ENCODE measurements around the gene PKD1L1.
"Not testable (repeated sequence)": the region's sequence is repeated elsewhere in the genome, so short reads cannot be mapped to it uniquely, and the experiment has no call there.

The PKD1L1 gene

DNA sequence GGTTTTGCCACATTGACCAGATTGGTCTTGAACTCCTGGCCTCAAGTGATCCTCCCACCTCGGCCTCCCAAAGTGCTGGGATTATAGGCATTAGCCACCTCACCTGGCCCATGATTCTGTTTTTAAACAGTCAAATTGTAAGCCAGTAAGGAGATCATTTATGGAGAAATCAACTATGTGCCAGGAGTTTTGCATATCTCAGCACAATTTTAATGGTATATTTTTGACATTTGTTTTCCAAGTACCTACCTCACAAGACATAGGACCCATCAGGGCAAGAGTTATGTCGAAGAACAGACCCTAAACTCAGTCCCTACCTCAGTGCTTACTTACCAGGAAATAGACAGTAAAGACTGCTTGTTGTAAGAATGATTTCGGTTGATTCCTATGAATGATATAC is 193.0 kb downstream of the PKD1L1 start:
- TF ChIP-seq, protein P1, sequence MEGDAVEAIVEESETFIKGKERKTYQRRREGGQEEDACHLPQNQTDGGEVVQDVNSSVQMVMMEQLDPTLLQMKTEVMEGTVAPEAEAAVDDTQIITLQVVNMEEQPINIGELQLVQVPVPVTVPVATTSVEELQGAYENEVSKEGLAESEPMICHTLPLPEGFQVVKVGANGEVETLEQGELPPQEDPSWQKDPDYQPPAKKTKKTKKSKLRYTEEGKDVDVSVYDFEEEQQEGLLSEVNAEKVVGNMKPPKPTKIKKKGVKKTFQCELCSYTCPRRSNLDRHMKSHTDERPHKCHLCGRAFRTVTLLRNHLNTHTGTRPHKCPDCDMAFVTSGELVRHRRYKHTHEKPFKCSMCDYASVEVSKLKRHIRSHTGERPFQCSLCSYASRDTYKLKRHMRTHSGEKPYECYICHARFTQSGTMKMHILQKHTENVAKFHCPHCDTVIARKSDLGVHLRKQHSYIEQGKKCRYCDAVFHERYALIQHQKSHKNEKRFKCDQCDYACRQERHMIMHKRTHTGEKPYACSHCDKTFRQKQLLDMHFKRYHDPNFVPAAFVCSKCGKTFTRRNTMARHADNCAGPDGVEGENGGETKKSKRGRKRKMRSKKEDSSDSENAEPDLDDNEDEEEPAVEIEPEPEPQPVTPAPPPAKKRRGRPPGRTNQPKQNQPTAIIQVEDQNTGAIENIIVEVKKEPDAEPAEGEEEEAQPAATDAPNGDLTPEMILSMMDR (IDR thresholded peaks at IDR 0.05; ENCODE audit: low read depth, low read length) = no peak
- TF ChIP-seq POLR2A (IDR thresholded peaks at IDR 0.05; ENCODE audit: extremely low read depth, insufficient read length) = no peak
- TF ChIP-seq, protein P2, sequence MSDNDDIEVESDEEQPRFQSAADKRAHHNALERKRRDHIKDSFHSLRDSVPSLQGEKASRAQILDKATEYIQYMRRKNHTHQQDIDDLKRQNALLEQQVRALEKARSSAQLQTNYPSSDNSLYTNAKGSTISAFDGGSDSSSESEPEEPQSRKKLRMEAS (IDR thresholded peaks at IDR 0.05; ENCODE audit: low read depth, low read length) = no peak
- TF ChIP-seq MYC (IDR thresholded peaks at IDR 0.05; ENCODE audit: low read depth, low read length) = no peak

DNA sequence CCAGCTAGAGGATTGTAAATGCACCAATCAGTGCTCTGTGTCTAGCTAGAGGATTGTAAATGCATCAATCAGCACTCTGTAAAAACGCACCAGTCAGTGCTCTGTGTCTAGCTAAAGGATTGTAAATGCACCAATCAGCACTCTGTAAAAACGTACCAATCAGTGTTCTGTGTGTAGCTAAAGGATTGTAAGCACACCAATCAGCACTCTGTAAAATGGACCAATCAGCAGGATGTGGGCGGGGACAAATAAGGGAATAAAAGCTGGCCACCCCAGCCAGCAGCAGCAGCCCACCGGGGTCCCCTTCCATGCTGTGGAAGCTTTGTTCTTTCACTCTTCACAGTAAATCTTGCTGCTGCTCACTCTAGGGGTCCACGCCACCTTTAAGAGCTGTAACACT is 196.5 kb downstream of the PKD1L1 start:
- DNase-seq (ENCODE audit: low read depth); H3K4me3 ChIP-seq (ENCODE audit: low read depth, low read length): not testable (repeated sequence)

More for the DNA sequence above, 193.0 kb downstream of the PKD1L1 start:
- DNase-seq (ENCODE audit: low read depth) = no peak
- no peak overlapping the region for H3K4me3 ChIP-seq (ENCODE audit: low read depth, low read length)

DNA sequence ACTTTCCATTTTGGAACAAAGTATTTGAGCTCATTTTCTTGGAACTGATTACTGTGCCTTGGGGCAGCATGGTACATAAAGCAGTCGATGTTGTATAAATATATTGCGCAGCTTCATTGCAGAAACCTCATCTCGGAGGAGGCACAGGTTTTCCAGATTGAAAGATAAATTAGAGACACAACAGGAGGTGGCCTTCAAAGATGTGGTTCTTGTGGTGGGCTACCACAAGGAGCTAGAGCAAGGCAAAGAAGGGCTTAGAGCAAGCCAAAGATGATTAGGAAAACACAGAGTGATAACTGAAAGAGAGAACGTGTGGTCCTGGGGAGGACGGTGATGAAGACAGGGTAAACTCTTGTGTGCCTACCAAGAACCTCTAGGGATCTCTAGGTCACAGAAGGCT is 197.2 kb downstream of the PKD1L1 start:
- DNase-seq (ENCODE audit: low read depth) = peak; percentile 11
- no peak for TF ChIP-seq POLR2A (IDR thresholded peaks at IDR 0.05; ENCODE audit: extremely low read depth, insufficient read length)
- TF ChIP-seq, protein P2 (IDR thresholded peaks at IDR 0.05; ENCODE audit: low read depth, low read length) = no peak
- no peak for TF ChIP-seq MYC (IDR thresholded peaks at IDR 0.05; ENCODE audit: low read depth, low read length)
- TF ChIP-seq, protein P1 (IDR thresholded peaks at IDR 0.05; ENCODE audit: low read depth, low read length) = no peak
- H3K4me3 ChIP-seq (ENCODE audit: low read depth, low read length) = no peak overlapping the region

DNA sequence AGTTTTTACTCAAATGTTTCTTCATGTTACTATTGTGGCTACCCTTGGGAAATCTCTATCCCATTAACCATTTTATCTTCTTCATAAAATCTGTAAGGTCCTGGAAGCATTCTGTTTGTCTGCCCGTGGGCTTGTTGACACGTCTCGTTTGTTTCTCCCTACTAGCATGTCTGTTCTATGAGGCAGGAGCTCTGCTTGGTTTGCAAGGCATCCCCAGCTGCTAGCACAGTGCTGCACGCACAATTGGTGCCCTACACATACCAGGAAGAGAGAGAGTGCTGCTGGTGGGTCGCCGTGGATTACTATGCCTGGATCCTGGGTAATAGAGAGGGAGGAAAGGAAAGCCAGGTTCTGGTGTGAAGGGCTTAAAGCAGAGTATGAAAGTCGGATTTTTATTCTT is 200.2 kb downstream of the PKD1L1 start:
- H3K4me3 ChIP-seq (ENCODE audit: low read depth, low read length) = no peak overlapping the region
- TF ChIP-seq, protein P1 (IDR thresholded peaks at IDR 0.05; ENCODE audit: low read depth, low read length) = no peak
- TF ChIP-seq, protein P2 (IDR thresholded peaks at IDR 0.05; ENCODE audit: low read depth, low read length) = no peak
- TF ChIP-seq POLR2A (IDR thresholded peaks at IDR 0.05; ENCODE audit: extremely low read depth, insufficient read length) (no peak), MYC (IDR thresholded peaks at IDR 0.05; ENCODE audit: low read depth, low read length) (no peak)
- DNase-seq (ENCODE audit: low read depth) = no peak

DNA sequence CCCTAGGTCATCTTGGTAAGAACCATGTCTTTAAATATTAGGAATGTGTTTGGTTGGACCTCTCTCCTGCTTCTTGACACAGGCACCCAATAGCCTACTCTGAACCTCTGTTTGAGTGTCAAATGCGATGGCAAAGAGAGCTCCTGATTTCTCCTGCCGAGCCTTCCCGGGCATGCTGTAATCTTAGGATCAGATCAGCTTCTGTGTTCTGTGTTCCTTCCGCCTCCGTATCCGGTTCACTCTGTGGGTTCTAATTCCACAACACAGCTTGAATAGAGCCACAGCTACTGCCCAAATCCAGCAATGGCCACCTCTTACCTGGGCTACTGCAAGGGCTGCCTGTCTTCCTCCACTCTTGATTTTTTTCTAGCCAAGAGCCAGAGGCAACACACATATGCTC is 201.1 kb downstream of the PKD1L1 start:
- DNase-seq (ENCODE audit: low read depth) = no peak
- TF ChIP-seq, protein P1 (IDR thresholded peaks at IDR 0.05; ENCODE audit: low read depth, low read length) = no peak
- TF ChIP-seq MYC (IDR thresholded peaks at IDR 0.05; ENCODE audit: low read depth, low read length) = no peak
- TF ChIP-seq, protein P2 (IDR thresholded peaks at IDR 0.05; ENCODE audit: low read depth, low read length) = no peak
- no peak for TF ChIP-seq POLR2A (IDR thresholded peaks at IDR 0.05; ENCODE audit: extremely low read depth, insufficient read length)
- no peak overlapping the region for H3K4me3 ChIP-seq (ENCODE audit: low read depth, low read length)

DNA sequence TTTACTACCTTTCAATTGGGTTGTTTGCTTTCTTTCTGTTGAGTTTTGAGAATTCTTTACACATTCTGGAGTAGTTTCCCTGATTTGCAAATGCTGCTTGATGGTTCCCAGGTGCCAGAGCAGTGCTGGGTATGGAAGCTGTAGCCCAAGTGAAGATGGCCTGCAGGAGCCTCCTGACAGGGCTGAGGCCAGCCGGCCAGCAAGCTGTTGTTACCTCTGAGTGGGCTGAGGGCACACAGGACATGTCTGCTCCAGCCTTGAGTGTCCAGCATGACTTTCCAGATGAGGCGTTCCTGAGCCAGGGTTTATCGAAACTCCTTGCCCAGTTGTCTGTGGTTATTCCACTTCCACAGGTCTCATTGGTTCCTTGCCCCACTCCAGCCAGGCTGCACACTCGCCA is 201.8 kb downstream of the PKD1L1 start:
- TF ChIP-seq MYC (IDR thresholded peaks at IDR 0.05; ENCODE audit: low read depth, low read length) = no peak
- TF ChIP-seq, protein P2 (IDR thresholded peaks at IDR 0.05; ENCODE audit: low read depth, low read length) = no peak
- TF ChIP-seq, protein P1 (IDR thresholded peaks at IDR 0.05; ENCODE audit: low read depth, low read length) = no peak
- TF ChIP-seq POLR2A (IDR thresholded peaks at IDR 0.05; ENCODE audit: extremely low read depth, insufficient read length) = no peak

More for the DNA sequence above, 201.8 kb downstream of the PKD1L1 start:
- no peak for DNase-seq (ENCODE audit: low read depth)
- no peak overlapping the region for H3K4me3 ChIP-seq (ENCODE audit: low read depth, low read length)

Measured in NB4 (cell line).